GM18858 (cell line): ENCODE measurements around the gene P3H2.
"Not testable (repeated sequence)": the region's sequence is repeated elsewhere in the genome, so short reads cannot be mapped to it uniquely, and the experiment has no call there.

ENCODE experiments used
- ATAC-seq: cut with Tn5 transposase; IDR thresholded peaks from one replicate; pipeline ENCODE4 v1.9.1; 2021; ENCODE audit not compliant: unreplicated experiment

The P3H2 gene

GRCh38 chr3:190088890-190089289, 31.8 kb downstream of the P3H2 start:
- ATAC-seq = no peak

DNA sequence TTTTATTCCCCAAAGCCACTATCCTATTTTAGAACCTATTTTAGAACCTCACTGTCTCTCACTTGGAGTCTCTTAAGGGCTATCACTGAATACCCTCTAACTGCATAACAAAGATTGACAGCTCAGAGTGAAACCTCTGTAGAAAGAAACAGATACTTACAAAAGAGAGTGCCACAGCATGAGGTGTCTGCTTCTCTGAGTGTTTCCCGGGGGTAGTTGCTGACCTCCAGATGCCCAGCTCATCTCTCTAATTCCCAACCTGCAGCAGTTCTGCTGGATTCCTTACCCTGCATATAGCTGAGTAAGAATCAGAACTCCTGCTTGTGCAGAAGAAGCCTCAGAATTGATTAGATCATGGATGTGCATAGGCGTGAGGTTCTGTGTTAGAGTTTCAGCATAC, 34.5 kb downstream of the P3H2 start:
- ATAC-seq = no peak

GRCh38 chr3:190084983-190085382, 35.7 kb downstream of the P3H2 start:
- no peak for ATAC-seq

DNA sequence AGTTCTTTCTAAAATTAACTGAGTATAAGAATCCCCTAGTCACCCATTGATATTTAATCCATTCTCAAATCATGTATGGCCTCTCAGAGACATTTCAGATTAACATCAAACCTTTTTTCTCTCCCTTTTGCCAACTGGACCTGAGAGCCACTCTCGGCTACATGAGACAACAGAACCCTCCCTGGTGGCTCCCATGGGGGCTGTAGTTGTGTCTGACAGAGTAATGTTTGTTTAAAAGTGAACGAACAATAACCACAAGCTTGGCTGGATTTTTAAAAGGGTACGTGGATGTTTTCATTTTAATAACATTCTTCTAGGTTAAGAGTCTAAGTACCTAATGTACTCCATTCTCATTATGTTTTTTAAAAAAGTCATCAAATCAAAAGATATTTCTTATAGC, 37.1 kb downstream of the P3H2 start:
- no peak for ATAC-seq

GRCh38 chr3:190081389-190081788, 39.3 kb downstream of the P3H2 start:
- ATAC-seq = no peak

DNA sequence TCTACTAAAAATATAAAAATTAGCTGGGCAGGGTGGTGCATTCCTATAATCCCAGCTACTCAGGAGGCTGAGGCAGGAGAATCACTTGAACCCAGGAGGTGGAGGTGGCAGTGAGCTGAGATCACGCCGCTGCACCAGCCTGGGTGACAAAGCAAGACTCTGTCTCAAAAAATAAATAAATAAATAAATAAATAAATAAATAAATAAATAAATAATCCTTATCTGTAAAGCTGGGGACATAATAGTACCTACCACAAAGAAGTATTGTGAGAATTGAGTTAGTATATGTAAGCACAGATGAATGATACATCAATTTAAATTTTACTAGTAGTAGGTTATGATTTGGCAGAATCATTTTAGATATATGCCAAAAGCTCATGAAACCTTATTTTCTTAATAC, 41.5 kb downstream of the P3H2 start:
- not testable (repeated sequence) for ATAC-seq

GRCh38 chr3:190077395-190078045, 43.2 kb downstream of the P3H2 start:
- ATAC-seq = no peak

- ATAC-seq = no peak
Measured at GRCh38 chr3:190076601-190077394, 43.9 kb downstream of the P3H2 start.

GRCh38 chr3:190076136-190076535, 44.6 kb downstream of the P3H2 start:
- no peak for ATAC-seq

DNA sequence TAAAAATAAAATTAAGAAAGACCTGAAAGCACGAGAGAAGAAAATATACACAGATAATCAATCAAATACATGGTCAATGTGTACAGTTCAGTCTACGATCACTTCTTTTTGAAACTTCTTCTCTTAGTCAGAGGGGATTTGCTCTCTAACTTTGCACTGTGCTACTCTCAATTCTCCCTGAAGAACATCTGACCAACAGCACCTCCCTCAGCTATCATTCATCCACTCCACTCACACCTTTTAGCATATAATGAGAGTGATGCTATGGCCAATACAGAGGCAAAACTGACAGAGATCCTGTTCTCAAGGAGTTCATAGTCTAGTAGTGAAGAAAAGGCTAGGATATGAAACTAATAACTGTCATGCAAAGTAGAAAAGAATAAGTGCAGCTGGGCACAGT, 45.9 kb downstream of the P3H2 start:
- no peak for ATAC-seq

- ATAC-seq = no peak
Measured at GRCh38 chr3:190073264-190074008, 47.3 kb downstream of the P3H2 start.

- no peak for ATAC-seq
Measured at GRCh38 chr3:190072856-190073255, 47.8 kb downstream of the P3H2 start.

DNA sequence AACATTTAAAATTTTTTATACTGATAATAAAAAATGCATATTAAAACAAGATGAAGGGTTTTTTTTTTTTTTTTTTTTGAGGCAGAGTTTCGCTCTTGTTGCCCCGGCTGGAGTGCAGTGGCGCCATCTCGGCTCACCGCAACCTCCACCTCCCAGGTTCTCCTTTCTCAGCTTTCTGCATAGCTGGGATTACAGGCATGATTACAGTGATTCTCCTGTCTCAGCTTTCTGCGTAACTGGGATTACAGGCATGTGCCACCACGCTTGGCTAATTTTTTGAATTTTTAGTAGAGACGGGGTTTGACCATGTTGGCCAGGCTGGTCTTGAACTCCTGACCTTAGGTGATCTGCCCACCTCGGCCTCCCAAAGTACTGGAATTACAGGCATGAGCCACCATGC, 48.8 kb downstream of the P3H2 start:
- ATAC-seq = not testable (repeated sequence)

- no peak for ATAC-seq
Measured at GRCh38 chr3:190070622-190071347, 49.9 kb downstream of the P3H2 start.

DNA sequence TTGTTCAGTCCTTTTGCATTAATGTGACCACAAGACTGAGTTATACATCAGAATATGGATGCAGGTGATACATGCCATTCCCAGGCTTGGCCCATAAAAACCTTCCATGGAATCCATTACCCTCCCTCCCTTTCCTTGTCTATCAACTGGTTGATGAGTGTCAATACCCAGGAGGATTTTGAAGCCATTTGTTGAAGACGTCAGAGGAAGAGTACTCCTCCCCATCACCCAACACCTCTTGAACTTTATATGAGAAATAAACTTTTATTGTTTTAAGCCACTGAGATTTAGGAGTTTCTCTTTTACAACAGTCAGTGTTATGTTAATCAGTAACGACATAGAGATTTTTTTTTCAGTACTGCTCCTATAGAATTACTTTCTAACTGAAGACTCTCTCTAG, 55.5 kb downstream of the P3H2 start:
- ATAC-seq = no peak

GRCh38 chr3:190064659-190065058, 56.0 kb downstream of the P3H2 start:
- no peak for ATAC-seq

DNA sequence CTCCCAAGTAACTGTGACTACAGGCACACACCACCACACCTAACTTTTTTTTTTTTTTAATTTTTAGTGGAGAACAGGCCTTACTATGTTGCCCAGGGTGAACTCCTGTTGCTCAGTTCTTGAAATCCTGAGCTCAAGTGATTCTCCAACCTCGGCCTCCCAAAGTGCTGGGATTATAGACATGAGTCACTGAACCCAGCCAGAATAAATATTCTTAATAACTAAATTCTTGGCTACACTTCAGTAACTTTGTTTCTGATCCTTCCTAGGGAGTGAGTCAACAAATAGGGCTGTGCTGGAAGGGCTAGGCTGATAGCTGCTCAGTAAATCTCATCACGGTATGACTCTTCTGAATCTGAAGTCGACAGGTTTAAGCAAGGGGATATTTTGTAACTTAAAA, 56.6 kb downstream of the P3H2 start:
- ATAC-seq = no peak

- no peak for ATAC-seq
Measured at GRCh38 chr3:190063490-190063889, 57.2 kb downstream of the P3H2 start.

DNA sequence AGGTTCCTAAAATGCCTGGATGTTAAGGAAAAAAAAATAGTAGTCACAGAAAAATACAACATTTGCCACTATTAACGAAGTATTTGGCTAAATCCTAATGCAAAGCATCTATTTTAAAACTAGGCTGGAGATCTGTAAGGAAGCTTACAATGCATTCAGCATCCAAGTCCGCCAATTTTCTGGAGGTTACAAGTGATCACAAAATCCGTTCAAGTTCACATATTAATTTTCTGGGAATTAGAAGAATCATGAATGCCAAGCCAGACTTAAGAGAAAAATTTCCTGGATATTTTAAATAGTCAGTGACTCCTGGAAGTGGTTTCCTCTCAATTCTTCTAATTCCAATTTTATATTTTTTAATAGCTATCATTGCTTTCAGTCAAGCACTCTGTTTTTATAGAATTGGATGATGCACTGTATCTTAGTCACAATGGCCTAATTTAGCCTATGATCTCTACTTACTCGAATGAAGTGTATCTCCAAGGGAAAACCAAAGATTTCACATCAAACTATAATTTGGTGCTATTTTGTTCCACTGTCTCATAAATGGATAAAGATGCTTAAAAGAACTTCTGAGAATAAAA, 60.4 kb downstream of the P3H2 start:
- ATAC-seq = no peak

DNA sequence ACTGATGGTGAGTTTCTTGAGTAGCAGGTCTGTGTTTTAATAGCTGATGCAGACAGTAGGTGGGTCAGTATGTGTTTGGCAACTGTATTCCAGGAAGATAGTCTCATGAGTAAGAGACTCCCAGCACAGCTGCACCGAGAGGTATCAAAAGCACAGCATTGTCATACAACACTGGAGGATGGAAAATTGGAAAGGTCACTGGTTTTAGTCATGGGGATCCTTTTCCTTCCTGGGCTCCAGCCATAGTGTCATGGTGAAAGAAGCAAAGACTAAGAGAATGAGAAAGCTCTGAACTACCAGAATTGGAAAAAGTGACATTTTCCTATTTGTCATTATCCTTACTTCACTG, 61.5 kb downstream of the P3H2 start:
- no peak for ATAC-seq
